ENCODE measurements around the gene RETNLB. TPM values are rescaled to one million over a fixed set of nuclear protein-coding genes. Genes with fewer than 3 reads are reported as not detected.

RETNLB gene
- total RNA-seq, 2 experiments from 2014 or later, result not detected

GRCh38 chr3:108736821-108737220, 20.4 kb downstream of the RETNLB start:
- H3K4me1 ChIP-seq (ENCODE audit: insufficient read depth, low read length), result no peaks in the 10 kb centered on the region
- H3K27ac Mint-ChIP-seq, result no peak overlapping the region
- no peak overlapping the region for H3K27ac ChIP-seq (ENCODE audit: low read depth in 1 of 2, low read length in 2 of 2)
- no peak for ATAC-seq (ENCODE audit: poor library complexity)
- H3K9me3 ChIP-seq (ENCODE audit: control insufficient read depth in 1 of 2, insufficient read depth in 1 of 2, low read length in 2 of 2), result no peaks in the 10 kb centered on the region
- no peak overlapping the region for H3K4me3 ChIP-seq (ENCODE audit: low read length)
- H3K27me3 ChIP-seq (ENCODE audit: control insufficient read depth in 1 of 2, insufficient read depth in 2 of 2, low read length in 2 of 2), result no peaks in the 10 kb centered on the region
- CTCF ChIA-PET, result interaction anchor here (1.6 kb wide), 1 partner anchor 16 kb away, joined by 3 read pairs; no protein-coding TSS in a partner anchor
- TF ChIP-seq CTCF (IDR thresholded peaks at IDR 0.05), result no peak
- H3K36me3 ChIP-seq (ENCODE audit: insufficient read depth, low read length), result no peaks in the 10 kb centered on the region
- H3K4me3 Mint-ChIP-seq, result no peak overlapping the region
- intact Hi-C loops (cut with DNase I, micrococcal nuclease), result no loop called here
- H3K36me3 Mint-ChIP-seq (ENCODE audit: low read depth), result no peaks in the 10 kb centered on the region
- POLR2A ChIA-PET, result no interaction called here
- H3K9me3 Mint-ChIP-seq, result no peaks in the 10 kb centered on the region
- no peaks in the 10 kb centered on the region for H3K4me1 Mint-ChIP-seq (ENCODE audit: low read depth)
- DNase-seq, result no peak
- H3K27me3 Mint-ChIP-seq, result no peaks in the 10 kb centered on the region

GRCh38 chr3:108728934-108729333, 28.3 kb downstream of the RETNLB start:
- no peaks in the 10 kb centered on the region for H3K27me3 Mint-ChIP-seq
- TF ChIP-seq CTCF (IDR thresholded peaks at IDR 0.05), result no peak

GRCh38 chr3:108728105-108728504, 29.1 kb downstream of the RETNLB start:
- no peak overlapping the region for H3K27ac Mint-ChIP-seq

More at GRCh38 chr3:108728934-108729333, 28.3 kb downstream of the RETNLB start:
- no peak for DNase-seq
- Histone ChIP-seq H3K27ac (ENCODE audit: low read depth in 1 of 2, low read length in 2 of 2) (no peak overlapping the region), H3K9me3 (ENCODE audit: control insufficient read depth in 1 of 2, insufficient read depth in 1 of 2, low read length in 2 of 2) (no peaks in the 10 kb centered on the region), H3K4me1 (ENCODE audit: insufficient read depth, low read length) (no peaks in the 10 kb centered on the region), H3K4me3 (ENCODE audit: low read length) (no peak overlapping the region), H3K27me3 (ENCODE audit: control insufficient read depth in 1 of 2, insufficient read depth in 2 of 2, low read length in 2 of 2) (no peaks in the 10 kb centered on the region), H3K36me3 (ENCODE audit: insufficient read depth, low read length) (no peaks in the 10 kb centered on the region)
- H3K4me1 Mint-ChIP-seq (ENCODE audit: low read depth), result no peaks in the 10 kb centered on the region
- POLR2A ChIA-PET, result no interaction called here
- CTCF ChIA-PET, result no interaction called here
- intact Hi-C loops (cut with DNase I, micrococcal nuclease), result no loop called here
- no peak overlapping the region for H3K4me3 Mint-ChIP-seq
- no peak overlapping the region for H3K27ac Mint-ChIP-seq
- no peak for ATAC-seq (ENCODE audit: poor library complexity)
- no peaks in the 10 kb centered on the region for H3K36me3 Mint-ChIP-seq (ENCODE audit: low read depth)
- no peaks in the 10 kb centered on the region for H3K9me3 Mint-ChIP-seq

More at GRCh38 chr3:108728105-108728504, 29.1 kb downstream of the RETNLB start:
- DNase-seq, result no peak
- no peak overlapping the region for H3K4me3 ChIP-seq (ENCODE audit: low read length)
- ChIA-PET CTCF (no interaction called here), POLR2A (interaction anchor here (0.6 kb wide), 1 partner anchor 1194 kb away, joined by 3 read pairs; no protein-coding TSS in a partner anchor)
- TF ChIP-seq CTCF (IDR thresholded peaks at IDR 0.05), result no peak
- H3K27ac ChIP-seq (ENCODE audit: low read depth in 1 of 2, low read length in 2 of 2), result no peak overlapping the region
- no peaks in the 10 kb centered on the region for H3K27me3 ChIP-seq (ENCODE audit: control insufficient read depth in 1 of 2, insufficient read depth in 2 of 2, low read length in 2 of 2)
- Mint-ChIP-seq H3K4me1 (ENCODE audit: low read depth) (no peaks in the 10 kb centered on the region), H3K27me3 (no peaks in the 10 kb centered on the region), H3K36me3 (ENCODE audit: low read depth) (no peaks in the 10 kb centered on the region), H3K4me3 (no peak overlapping the region), H3K9me3 (no peaks in the 10 kb centered on the region)
- H3K9me3 ChIP-seq (ENCODE audit: control insufficient read depth in 1 of 2, insufficient read depth in 1 of 2, low read length in 2 of 2), result no peaks in the 10 kb centered on the region
- no peaks in the 10 kb centered on the region for H3K4me1 ChIP-seq (ENCODE audit: insufficient read depth, low read length)
- no peaks in the 10 kb centered on the region for H3K36me3 ChIP-seq (ENCODE audit: insufficient read depth, low read length)
- no peak for ATAC-seq (ENCODE audit: poor library complexity)
- intact Hi-C loops (cut with DNase I, micrococcal nuclease), result no loop called here
